GM21528 (cell line): ENCODE measurements around the gene NEB.

ENCODE experiments used
- ATAC-seq: cut with Tn5 transposase; IDR thresholded peaks from one replicate; pipeline ENCODE4 v1.9.1; 2021; ENCODE audit warnings: mild to moderate bottlenecking, moderate library complexity; ENCODE audit not compliant: unreplicated experiment, low FRiP score

Gene NEB

DNA sequence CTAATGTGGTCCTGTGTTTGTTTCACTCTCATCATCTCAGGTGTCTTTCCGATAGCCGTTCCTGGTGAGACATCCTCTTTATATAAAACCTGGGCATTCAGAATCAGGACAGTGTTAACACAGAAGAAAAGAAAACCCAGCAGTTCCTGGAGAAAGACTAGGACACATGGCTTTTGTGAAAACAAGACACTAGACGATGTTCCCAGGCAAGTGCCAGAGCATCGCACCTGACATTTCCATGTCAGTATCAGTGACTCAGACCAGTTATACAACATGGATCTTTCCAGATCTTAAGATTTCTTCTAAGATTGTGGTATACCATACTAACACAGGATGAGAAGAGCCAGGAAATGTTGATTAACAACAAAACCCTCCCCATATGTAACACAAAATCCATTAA is 228.1 kb downstream of the NEB start:
- no peak for ATAC-seq

DNA sequence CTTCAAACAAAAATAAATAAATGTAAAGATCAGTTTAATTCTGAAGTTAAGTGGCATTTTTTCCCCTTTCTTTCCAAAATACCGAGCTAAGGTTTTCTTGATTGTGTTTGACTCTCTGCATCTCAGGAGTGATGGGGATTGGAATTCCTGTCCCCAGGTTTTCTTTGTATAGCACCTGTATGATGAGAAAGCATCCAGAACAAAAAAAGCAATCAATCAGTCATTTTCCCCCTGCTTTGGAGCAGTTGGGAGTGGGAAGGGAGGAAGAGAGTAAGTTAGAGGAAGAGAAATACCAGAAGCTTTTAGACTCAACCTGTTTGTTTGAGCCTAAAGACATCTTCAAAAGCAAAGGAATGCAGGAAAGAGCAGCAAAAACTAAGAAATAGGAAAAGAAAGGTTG is 236.1 kb downstream of the NEB start:
- no peak for ATAC-seq

DNA sequence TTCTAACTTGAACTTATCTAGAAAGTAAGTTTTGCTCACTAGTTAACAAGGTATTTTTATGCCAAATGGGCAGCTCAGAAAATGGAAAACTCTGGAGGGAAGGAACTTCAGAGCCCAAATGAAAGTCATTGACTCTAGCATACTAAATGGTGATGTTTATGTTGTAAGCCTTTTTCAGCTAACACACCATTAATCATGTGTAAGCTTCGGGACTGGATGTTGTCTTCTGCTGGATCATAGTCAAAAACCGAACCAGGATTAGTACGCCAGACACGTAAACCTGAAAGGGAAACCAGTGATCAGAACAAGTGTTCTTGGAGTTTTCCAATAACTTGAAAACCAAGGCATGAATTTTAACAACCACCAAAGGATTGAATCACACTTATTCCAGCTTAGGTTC is 242.8 kb downstream of the NEB start:
- ATAC-seq, result no peak

DNA sequence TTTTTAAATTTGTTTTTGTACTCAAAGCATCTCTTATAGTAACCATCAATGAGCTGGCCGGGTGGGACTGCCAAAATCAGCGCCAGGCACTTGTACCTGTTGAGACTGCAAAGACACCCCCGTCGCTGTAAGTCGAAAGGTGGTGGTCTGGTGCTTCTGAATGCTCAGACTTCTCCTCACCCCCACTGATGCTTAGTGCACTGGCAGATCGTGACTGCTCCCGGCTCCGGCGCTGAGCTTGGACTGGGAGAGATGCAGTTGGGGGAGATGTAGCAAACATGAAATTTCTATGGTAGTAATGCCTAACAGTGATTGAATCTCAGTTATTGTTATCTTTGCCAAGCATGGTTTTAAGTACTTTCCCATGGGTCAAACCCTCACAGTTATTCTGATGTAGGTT is 244.0 kb downstream of the NEB start:
- ATAC-seq, result no peak

- ATAC-seq, result no peak
Observed at GRCh38 chr2:151486053-151486452, 248.2 kb downstream of the NEB start.

GRCh38 chr2:151484100-151484499 is 250.2 kb downstream of the NEB start:
- no peak for ATAC-seq

DNA sequence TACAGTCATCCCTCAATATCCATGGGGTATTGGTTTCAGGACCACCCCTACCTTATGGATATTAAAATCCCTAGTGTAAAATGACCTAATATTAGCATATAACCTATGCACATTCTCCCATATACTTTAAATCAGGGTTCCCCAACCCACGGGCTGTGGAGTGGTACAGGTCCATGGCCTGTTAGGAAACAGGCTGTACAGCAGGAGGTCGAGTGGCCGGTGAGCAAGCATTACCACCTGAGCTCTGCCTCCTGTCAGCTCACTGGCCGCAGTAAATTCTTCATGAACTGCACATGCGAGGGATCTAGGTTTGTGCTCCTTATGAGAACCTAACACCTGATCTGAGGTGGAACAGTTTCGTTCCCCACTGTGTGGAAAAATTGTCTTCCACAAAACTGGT is 250.7 kb downstream of the NEB start:
- no peak for ATAC-seq

DNA sequence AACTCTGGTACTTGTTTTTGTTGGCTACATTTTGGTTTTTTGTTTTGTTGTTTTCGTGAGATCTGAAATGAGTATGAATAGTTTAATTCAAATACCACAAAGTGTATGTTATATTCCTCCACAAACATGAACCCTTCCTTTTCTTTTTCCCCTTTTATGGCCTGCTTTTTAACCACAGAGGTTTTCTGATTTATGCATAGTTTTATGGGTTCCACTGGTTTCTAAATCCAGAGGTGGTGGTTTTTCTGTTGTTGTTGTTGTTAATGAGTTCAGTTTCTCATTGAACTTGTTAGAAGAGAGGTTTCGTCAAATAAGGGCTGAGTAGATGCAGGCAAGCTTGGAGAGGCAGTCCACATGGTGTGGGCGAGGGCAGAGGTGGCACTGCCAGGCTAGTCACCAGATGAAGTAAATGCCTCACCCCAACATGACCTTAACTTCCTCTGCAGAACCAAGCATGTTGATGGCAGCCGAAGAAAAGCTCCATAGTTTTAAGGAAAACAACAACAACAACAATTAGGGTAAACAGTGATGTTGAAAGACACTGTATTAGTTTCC is 252.0 kb downstream of the NEB start:
- ATAC-seq, result no peak

- no peak for ATAC-seq
Observed at GRCh38 chr2:151481744-151482143, 252.5 kb downstream of the NEB start.

DNA sequence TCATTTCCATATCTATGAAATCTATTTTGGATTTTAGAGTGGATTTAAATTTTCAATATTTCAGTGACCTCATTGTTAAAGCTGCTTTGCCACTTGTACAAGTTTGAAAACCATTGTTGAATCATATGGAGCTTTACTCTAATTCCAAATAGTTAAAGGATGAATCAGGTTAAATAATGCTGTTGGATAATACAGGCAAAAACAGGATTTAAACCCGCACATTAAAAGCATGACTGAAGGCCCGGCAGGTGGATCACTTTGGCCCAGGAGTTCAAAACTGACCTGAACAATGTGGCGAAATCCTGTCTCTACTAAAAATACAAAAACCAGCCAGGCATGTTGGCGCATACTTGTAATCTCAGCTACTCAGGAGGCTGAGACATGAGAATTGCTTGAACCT is 256.3 kb downstream of the NEB start:
- no peak for ATAC-seq

- ATAC-seq, result no peak
Observed at GRCh38 chr2:151476287-151476686, 258.0 kb downstream of the NEB start.

GRCh38 chr2:151475071-151475470 is 259.2 kb downstream of the NEB start:
- ATAC-seq, result no peak

GRCh38 chr2:151472966-151473365 is 261.3 kb downstream of the NEB start:
- ATAC-seq, result no peak

DNA sequence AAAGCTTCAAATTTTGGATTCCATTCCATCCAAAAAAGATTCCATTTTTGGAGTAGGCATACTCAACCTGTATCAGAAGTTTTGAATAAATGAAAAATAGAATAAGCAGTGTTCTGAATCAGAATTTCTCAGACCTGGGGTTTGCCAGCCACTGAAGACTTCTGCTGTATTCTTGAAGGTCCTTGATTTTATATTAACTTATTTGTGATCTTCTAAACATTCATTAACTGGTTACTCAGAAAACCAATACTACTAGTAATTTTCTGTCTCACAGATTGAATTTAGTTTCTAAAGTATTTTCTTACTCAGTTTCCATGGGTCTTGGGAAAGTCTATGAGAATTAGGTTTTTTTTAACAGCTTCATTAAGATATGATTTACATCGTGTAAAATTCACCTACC is 263.7 kb downstream of the NEB start:
- no peak for ATAC-seq

- no peak for ATAC-seq
Observed at GRCh38 chr2:151465771-151466170, 268.5 kb downstream of the NEB start.

- no peak for ATAC-seq
Observed at GRCh38 chr2:151459358-151459757, 274.9 kb downstream of the NEB start.

GRCh38 chr2:151439127-151439526 is 295.1 kb downstream of the NEB start:
- ATAC-seq, result no peak

GRCh38 chr2:151438506-151438905 is 295.8 kb downstream of the NEB start:
- ATAC-seq, result no peak

- ATAC-seq, result no peak
Observed at GRCh38 chr2:151437630-151438029, 296.6 kb downstream of the NEB start.
